Amniotic stem cell (primary cell): Measurements from ENCODE around the gene PKMYT1.
"Not testable (repeated sequence)": the region's sequence is repeated elsewhere in the genome, so short reads cannot be mapped to it uniquely, and the experiment has no call there.

Source experiments
- DNase-seq: peaks from one replicate; lab custom pipeline; 2025; lab: John Stamatoyannopoulos, UW

The PKMYT1 gene

DNA sequence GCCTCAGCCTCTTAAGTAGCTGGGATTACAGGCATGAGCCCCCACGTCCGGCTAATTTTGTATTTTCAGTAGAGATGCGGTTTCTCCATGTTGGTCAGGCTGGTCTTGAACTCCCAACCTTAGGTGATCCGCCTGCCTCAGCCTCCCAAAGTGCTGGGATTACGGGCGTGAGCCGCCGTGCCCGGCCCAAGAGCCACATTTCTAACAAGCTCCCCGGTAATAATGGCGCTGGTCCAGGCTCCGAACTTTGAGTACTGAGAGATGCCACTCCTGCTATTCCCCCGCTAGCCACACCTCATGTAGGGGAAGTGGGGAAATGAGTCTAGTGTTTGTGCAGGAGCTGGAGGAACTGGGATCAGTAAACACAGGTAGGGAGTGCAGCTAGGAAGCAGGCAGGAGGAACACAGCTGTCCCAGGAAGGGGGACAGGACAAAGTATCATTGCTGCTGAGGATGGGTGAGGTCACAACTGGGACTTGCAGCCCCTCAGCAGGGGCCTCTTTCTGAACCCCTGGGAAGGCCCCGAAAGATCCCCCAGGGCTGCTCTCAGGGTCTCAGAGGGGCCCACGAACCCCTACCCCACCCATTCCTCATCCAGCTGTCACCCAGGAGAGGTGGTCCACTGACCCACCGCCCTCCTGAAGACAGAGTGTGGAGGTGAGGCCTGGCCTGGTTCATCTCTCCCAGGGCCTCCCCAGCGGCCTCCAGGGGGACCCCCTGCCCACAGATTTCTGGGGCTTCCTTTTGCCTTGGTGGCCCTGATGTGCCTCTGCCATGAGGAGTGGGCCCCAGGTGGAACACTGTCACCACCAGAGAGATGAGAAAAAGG lies 19.8 kb downstream of the PKMYT1 start:
- no peak for DNase-seq

DNA sequence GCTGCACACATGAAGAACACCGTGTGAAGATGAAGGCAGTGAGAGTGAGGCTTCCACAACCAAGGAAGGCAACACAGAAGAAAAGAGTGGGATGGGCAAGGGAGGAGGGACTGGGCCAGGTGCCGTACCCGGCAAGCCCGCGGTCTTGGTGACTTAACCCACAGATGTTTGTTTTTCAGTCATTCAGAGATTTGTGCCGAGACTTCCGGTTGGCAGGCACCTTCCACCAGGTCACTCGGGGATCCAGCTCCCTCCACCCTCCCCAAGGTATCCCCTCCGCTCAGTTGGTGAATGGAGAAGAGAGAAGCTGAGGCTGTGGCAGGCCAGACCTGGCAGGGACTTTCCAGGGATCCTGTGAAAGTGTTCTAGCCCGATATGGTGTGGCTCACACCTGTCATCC lies 21.0 kb downstream of the PKMYT1 start:
- no peak for DNase-seq

DNA sequence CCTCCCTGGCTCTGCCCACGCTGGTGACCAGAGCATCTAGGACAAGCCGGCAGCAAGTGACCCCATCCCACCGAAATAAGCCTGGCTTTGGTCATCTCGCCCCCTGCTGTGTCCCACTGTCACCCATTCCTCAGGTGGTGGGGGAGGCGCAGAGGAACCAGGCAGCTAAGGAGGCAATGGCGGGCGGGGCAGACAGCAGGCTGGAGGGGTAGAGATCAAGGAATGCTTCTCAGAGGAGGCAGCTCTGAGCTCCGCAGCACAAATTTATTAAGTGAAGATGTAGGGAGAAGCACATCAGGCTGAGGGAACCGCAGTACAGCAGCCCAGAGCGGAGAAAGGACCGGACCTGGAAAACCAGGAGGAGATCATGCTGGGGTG lies 23.7 kb downstream of the PKMYT1 start:
- no peak for DNase-seq

DNA sequence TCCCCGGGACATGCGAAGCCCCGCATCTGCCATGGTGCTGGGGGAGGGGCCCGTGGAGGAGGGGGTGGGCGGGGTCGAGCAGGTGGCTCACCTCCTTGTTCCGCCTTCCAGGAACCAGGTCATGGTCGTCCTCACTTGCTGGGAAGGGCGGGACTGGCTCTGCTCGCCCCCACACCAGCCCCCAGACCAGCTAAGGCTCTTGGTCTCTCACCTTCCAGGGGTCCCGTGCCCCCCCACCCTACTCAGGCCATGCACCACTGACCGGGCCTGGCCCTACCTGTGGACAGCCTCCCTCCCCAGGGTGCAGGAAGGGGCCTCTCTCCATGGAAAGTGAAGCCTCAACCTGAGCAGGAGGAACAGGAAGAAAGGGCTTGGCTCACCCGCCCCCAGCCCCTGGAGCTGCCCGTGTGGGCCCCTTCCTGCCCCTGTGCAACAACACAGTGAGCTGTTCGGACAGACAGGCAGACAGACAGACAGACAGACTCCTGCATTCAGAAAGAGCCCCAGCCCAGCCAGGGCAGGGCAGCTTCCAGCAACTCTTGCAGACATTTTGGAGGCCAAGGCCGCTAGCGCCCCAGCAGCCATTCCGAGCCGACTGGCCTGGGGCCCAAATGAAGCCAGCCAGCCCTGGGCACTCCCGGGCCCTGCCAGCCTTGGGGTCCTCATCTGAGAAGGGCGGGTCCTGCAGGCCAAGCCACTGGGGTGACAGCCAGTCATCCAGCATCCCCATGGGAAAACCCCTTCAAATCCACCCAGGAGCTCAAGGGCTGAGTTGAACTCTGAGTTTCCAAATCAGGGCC lies 24.3 kb downstream of the PKMYT1 start:
- no peak for DNase-seq

DNA sequence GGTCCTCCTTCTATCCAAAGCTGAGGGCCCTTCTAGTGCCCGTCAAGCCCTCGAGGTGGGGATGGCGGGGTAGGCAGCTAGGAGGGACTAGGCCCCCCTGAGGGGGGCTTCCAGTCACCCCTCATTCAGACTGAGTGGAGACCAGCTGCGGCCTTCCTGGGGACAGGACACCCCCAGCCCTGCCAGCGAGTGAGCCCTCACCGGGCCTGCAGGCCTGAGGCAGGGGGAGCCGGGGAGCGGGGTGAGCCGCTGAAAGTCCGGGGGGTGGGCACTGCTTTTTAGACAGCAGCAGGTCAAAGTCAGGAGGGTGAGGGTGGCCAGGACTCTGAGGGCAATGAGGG lies 24.8 kb downstream of the PKMYT1 start:
- DNase-seq, result no peak

DNA sequence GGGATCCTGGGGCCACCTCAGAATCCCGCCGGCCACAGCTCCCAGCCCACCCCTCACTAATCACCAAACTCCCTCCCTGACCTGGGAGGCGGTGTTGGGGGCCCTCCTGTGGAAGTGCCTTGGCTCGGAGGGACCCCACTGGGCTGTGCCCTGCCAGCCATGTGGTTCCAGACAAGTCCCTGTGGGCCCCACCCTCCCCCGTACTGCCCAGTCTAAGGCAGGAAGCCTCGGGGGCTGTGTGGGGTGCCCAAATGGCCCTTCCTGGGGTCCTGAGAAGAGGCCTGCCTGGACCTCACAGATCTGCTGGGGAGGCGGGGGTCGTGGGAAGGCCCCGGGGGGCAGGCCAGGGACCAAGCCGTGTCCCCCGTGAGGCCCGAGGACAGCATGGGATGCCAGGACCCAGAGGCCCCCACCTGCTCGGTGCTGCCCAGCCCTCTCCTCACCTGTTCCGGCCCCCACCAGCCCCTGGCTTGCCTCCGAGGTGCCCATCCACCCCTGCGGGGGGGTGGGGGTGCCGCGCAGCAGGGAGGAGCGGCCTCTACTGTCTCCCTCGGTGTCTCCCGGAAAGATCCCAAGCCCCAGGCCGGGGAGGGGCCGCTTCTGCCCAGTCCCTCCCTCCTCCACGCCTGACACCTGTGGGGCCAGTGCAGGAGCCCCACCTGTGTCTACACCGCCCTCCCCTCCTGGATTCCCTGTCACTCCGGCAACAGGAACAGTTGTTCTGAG lies 25.4 kb downstream of the PKMYT1 start:
- DNase-seq, result no peak

DNA sequence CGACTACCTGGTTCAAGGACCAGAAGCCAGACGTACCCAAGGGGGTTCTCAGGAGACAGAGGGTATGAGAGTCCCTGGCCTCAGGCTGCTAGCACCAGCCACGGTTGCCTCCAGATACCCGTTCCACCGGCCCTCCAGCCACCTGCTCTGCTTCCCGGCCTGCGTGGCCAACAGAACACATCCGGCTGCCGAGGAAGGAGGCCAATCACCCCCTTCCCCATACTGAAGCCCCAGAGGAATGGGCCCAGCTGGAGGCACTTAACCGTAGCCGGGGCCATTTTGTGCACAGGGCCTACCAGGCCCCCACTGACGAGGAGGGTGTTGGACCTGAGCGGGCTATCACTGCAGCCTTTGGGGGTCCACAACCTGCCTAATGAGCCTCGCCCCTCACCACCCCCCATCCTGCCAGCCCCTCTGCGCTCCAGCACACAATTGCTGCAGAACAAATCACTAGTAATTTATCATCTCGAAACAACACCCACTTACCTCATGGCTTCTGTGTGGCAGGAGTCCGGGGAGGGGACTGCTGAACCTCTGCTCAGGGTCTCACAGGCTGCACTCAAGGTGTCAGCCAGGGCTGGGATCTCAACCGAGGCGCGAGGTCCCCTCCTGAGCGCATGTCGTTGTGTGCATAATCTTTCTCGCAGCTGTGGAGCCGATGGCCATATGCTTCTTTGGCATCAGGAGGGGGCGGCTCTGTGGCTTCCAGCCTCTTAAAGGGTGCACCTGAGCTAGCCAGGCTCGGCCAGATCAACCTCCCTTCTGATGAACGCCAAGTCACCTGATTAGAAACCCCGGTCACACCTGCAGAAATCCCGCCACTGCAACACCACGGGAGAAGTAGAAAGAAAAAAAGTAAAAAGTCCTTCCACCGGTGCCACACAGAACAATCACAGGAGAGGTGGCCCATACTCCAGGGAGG lies 26.3 kb downstream of the PKMYT1 start:
- no peak for DNase-seq

DNA sequence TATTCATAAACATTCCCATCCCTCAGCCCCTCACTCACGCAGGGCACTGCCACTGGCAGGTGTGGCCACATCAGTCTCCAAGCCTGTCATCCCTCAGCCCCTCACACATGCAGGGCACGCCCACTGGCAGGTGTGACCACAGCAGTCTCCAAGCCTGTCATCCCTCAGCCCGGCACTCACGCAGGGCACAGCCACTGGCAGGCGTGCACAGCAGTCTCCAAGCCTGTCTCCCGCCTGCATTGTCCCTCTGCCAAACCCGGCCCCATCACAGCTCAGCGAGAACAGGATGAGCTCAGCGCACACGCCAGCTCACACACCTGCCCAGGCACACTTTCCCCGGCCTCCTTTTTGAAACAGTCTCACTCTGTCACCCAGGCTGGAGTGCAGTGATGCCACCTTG lies 27.6 kb downstream of the PKMYT1 start:
- no peak for DNase-seq

DNA sequence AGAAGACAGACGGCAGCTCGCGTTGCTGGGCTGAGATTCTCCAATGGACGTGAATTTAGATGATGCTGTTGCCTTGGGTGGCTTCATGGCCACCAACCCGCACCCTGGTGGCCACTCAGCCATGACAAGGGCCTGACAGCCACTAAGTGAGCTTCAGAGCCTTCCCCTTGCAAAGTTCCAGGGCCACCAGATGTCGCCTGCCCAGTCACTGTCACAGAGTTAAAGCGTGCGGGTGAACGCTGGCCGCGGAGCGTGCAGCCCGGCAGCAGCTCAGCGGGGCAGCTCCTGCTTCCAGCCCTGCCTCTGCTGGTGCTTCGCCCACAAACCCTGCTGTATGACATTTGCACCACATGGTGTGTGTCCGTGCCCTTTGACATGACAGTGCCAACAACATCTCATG lies 29.5 kb downstream of the PKMYT1 start:
- DNase-seq, result no peak

DNA sequence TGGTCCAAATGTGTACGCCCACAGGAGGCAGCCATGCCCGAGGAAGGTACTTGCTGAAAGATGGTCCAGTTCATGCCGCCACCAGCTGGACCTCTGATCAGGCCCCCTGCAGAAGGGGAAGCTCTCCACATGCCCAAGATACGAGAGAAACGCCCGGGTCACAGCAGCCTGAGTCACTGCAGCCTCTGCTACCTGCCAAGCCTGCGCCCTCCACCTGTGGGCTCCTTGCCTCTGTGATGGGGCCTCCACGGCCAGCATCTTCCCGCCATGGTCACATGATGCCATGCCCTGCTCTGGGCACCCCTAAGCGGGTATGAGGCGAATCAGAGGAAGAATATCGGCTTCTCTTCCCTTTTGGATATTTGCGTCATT lies 29.9 kb downstream of the PKMYT1 start:
- no peak for DNase-seq

DNA sequence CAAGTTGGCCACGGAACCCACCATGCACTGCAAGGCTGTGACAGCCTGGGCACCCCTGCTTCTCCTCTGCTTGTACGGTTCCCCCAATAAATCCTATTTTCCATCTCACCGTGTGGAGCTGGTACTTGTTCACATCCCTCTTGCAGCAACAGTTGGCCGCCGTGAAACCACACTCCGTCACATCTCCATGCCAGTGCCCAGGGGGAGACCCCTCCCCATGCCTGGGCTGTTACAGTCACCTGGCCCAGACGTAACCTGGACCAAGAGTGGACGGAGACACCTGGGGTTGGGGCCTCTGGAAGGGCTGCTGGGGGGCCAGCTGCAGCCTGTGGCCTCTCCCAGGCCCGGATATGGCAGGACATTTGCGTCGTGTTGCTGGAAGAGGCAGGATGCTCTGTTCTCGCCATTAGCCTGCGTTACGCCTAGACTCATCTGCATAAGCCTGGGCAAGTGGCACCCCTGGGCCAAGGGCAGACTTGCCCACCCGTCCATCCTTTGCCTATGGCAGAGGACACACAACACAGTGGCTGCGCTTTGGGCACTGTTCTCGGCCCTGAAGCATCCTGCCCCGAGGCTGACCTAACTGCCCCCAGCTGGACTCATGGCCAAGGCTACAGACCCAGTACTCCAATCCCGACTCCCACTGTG lies 30.4 kb downstream of the PKMYT1 start:
- DNase-seq, result no peak

DNA sequence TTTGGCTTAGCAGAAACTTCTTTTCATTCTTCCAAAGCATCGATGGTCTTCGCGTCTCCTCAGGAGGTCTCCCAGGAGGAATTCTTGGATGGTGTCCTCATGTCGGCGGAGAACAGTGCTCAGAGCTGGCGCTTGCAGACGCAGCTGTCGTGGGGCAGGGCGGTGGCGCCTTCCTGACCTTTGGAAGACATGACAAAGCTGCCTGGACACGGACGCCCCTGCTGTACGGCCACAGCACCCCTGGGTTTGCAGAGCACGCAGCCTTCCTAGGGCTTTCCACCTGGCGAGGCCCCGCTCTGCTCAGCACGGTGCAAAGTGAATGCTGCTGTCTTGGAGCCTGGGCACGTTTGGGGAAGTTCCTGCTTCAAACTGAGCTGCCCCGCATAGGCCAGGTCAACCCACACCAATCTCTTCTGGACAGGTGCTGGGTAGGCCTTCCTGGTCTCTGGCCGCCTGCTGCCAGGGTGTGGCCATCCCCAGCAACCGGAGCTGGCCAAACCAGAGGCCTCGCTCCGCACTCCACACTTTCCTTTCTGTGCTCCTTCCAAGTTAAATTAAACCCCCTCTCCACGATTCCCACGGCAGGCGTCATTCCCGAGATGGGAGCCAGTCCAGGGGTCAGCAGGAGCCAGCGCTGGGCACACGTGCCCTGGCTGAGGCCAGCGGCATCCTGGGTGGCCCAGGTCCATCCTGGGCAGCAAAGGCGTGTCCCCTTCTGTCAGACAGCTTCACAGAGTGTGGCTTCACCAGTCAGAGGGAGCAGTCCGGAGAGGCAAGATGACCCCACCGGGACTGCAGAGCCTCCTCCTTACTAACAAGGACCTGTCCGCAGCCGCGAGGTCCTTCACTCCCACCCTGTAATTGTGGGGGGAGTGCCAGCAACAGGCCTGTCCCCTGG lies 31.2 kb downstream of the PKMYT1 start:
- DNase-seq, result no peak

DNA sequence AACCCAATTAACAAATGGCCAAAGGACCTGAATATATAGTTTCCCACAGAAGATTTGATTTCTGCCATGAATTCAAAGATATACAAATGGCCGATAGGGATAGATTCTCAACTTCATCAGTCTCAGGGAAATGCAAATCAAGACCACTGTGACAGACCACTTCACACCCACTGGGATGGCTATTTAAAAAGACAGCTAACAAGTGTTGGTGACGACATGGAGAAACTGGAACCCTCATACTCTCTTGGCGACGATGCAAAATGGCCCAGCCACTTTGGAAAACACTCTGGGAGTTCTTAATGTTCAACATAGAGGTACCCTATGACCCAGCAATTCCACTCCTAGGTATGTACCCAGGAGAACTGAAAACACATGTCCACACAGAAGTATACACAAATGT lies 33.6 kb downstream of the PKMYT1 start:
- no peak for DNase-seq

DNA sequence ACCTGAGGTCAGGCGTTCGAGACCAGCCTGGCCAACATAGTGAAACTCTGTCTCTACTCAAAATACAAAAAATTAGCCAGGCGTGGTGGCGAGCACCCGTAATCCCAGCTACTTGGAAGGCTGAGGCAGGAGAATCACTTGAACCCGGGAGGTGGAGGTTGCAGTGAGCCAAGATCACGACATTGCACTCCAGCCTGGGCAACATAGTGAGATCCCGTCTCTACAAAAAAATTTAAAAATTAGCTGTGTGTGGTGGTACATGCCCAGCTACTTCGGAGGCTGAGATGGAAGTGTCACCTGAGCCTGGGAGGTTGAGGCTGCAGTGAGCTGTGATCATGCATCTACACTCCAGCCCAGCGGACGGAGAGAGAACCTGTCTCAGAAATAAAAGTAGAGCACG lies 36.5 kb downstream of the PKMYT1 start:
- not testable (repeated sequence) for DNase-seq

DNA sequence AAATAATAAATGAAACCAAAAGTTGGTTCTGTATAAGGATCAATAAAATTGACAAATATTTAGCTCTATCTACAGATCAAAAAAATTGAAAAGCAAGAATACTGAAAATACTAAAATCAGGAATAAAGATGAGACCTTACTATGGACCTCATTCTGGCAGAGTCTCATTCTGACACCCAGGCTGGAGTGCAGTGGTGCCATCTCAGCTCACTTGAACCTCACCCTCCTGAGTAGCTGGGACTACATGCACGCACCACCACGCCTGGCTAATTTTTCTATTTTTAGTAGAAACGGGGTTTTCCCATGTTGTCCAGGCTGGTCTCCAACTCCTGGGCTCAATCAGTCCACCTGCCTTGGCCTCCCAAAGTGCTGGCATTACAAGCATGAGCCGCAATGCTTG lies 38.2 kb downstream of the PKMYT1 start:
- no peak for DNase-seq

DNA sequence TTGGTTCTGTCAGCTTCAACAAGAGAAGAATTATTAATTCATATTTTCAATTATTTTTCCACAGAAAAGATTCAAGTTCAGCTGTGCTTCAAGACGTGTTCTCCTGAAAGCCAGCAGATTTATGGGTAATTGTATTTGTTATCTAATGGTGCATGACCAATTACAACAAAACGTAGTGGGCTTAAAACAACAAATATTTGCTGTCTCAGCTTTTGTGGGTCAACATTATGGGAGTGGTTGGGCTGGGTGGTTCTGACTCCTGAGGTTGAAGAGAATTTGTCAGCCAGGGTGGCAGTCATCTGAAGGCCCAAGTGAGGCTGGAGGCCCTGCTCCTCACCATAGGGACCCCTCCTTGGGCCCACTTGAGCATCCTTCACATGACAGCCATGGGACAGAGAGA lies 40.3 kb downstream of the PKMYT1 start:
- DNase-seq, result no peak

DNA sequence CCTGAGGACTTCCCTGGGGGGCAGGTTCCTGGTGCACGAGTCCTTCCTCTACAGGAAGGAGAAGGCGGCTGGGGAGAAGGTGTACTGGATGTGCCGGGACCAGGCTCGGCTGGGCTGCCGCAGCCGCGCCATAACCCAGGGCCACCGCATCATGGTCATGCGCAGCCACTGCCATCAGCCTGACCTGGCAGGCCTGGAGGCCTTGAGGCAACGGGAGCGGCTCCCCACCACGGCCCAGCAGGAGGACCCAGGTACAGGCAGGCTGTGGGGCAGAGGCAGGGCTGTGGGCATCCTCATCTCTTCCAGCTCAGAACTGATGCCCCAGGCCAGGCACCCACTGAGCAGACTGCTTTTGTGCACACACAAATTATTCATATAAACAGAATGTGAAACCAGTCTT lies 42.0 kb downstream of the PKMYT1 start:
- no peak for DNase-seq

DNA sequence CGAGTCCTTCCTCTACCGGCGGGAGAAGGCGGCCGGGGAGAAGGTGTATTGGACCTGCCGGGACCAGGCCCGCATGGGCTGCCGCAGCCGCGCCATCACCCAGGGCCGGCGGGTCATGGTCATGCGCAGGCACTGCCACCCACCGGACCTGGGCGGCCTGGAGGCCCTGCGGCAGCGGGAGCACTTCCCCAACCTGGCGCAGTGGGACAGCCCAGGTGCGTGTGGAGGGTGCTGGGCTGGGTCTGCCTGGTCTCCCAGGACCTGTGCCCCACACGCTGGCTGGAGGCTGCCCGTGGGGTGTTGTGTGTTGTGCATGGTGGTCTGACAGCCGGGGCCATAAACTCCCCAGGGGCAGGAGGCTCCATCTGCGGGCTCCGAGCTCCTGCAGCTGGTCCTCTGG lies 43.1 kb downstream of the PKMYT1 start:
- DNase-seq, result no peak

DNA sequence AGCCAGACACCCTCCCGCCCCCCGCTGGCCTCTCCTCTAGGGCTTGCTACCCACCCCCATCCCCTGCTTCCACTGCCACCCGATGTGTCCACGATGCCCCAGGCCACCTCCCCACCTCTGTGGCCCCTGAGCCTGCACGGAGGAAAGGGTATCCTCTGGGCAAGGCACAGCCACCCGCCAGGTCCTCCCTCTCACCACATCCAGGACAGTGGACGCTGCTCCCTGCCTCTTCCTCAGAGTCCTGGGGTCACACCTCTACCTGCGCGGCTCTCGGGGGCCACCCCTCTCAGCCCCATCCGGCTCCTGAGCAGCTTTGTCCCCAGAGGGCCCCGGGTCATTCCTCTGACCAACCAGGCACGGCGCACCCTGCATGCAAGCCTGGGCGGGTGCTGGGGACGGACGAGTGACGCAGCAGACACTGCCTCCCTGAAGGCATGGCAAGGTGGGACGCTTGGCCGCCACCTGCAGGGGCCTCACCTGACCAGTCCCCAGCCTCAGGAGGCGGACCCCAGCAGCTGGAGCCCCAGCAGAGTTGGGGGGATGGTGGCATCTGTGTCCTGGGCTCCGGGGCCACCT lies 43.7 kb downstream of the PKMYT1 start:
- DNase-seq, result no peak

DNA sequence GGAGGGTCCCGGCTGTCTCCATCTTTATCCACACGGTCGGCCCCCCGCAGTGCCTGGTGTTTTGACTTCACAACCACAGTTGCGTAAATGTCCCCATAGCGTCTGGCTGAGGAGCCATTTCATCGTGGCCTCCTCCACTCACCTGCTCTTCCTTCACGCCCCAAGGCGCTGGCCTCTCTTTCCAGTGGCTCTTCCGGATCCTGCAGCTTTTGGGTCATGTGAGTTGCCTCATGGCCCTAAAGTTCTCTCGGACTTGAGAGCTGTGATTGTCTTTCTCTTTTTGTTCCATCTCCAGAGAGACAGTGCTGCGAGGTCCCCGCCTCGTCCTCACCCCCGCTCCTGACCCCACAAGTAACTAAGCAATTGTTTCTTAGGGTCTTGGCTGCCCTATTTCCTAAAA lies 45.8 kb downstream of the PKMYT1 start:
- DNase-seq, result no peak
